22Rv1 (cell line): ENCODE results near the gene HBG2.

ENCODE experiments used
- H3K27ac ChIP-seq: fragments of 450-650 bp; 2 replicates; pipeline ENCODE4 v1.5.1; 2017
- CTCF ChIP-seq: fragments of 450-650 bp; IDR thresholded peaks from 2 replicates; pipeline ENCODE4 v1.5.1; 2017; ENCODE audit warnings: mild to moderate bottlenecking
- ZFX ChIP-seq: fragments of 450-650 bp; IDR thresholded peaks from 2 replicates; pipeline ENCODE4 v1.6.1; 2017; ENCODE audit warnings: antibody characterized with exemption, borderline replicate concordance

Gene HBG2

DNA sequence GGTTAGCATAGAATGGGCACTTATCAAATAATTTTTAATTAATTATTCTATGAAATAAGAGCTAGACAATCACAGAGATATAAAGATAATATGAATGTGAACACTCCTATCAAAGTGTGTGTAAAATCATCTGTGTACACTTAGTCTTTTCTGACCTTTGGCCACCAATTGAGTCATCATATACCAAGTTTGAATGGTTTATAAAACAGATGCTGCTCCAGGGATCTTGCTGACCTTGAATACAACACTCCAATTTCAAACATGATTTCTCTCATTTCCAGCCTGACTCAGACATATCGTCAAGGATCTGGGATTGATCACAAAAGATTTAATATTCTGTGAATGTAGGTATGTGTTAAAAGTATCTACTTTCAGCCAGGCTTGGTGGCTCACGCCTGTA is 51.2 kb downstream of the HBG2 start:
- no peak overlapping the region for H3K27ac ChIP-seq
- TF ChIP-seq ZFX (no peak), CTCF (no peak)
